NCI-H187 treated with DMSO at 0.1 percent for 48 hours (cell line): ENCODE results near the gene TSGA10.
"Not testable (repeated sequence)": the region's sequence is repeated elsewhere in the genome, so short reads cannot be mapped to it uniquely, and the experiment has no call there.

Experiments
- DNase-seq: peaks from one replicate; lab custom pipeline; 2025; lab: John Stamatoyannopoulos, UW

Gene TSGA10

GRCh38 chr2:99152199-99152895, 2.4 kb downstream of the TSGA10 start:
- no peak for DNase-seq

DNA sequence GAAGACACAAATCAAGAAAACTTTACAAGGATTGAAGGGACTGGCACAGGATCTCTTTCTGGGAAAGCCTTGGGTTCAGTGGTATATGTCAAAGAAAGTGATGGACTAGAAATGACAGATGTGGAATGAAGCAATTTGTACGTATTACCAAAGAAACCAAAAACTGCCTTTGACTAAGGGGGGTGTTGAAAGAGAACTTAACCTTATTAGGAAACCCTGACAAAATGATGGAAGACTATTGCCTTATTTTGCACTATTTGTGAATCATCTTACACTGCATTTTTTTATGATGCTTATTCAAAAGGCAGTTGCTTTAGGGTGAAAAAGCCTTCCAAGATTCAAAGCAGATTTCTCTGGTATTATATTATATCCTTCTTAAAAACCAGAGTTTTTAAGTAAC, 4.0 kb downstream of the TSGA10 start:
- DNase-seq = no peak

DNA sequence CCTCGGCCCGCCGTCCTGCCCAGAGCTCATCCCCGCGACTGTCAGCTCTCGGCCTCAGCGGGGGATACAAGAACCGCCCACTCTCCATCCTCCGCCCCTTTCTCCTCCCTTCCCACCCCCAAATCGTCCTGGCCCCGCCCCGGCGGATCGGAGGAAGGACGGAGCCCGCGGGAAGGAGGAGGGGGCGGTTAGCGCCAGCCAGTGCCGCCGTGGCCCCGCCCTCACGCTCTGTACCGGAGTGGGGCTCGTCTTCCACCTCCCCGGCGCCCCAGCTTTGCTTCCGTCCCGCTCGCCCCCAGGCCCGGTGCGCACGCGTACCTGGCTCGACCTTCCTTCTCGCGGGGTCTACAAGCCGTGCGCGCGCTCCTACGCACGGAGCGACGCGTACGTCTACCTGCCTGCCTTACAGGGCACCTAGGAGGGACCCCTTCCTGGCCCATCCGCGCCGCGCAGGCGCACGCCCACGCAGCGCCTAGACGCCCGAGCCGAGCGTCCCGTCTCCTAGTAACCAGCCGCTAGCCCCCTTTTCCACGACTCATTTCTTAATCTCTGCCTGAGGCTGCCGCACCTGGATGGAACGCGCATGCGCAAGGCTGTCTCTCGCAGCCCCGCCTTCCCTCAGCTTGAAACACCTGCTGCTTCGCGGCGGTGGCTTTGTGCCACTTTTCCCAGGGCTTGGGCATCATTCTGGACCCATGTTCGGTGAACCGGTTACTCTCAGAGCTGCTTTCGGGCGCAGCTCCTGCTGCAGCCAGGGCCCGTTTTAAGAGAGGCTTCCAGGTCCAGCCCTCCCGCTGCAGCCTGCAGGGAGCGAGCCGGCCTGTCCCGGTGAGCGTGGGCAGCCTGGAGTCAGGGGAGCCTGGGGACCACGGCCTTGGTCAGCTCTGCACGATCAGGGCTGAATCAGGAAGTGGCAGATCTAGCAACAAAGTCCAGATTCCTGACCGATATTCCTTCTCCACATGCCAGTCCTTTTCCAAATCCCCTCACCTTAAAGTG, 13.3 kb downstream of the TSGA10 start, which contains the start of gene C2orf15:
Gene C2orf15, plus strand, starts transcription at position 598 of the 999 bp plus-strand sequence. CDS start 8,852 bp downstream, outside the sequence.
- peak; percentile 90 for DNase-seq

- DNase-seq = no peak
Measured at GRCh38 chr2:99140860-99141109, 14.0 kb downstream of the TSGA10 start.

GRCh38 chr2:99140056-99140859, 14.5 kb downstream of the TSGA10 start:
- DNase-seq = no peak

- DNase-seq = no peak
Measured at GRCh38 chr2:99139003-99139402, 15.7 kb downstream of the TSGA10 start.

DNA sequence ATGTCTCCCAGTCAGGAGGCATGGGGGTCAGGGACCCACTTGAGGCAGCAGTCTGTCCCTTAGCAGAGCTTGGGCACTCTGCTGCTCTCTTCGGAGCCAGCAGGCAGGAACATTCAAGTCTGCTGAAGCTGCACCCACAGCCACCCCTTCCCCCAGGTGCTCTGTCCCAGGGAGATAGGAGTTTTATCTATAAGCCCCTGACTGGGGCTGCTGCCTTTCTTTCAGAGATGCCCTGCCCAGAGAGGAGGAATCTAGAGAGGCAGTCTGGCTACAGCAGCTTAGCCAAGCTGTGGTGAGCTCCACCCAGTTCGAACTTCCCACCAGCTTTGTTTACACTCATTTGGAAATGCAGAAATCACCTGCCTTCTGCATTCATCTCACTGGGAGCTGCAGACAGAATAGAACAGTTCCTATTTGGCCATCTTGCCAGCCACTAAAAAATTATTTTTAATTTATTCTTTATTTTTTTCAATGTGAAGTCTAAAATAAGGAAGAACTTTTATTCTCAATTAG, 19.6 kb downstream of the TSGA10 start:
- not testable (repeated sequence) for DNase-seq

DNA sequence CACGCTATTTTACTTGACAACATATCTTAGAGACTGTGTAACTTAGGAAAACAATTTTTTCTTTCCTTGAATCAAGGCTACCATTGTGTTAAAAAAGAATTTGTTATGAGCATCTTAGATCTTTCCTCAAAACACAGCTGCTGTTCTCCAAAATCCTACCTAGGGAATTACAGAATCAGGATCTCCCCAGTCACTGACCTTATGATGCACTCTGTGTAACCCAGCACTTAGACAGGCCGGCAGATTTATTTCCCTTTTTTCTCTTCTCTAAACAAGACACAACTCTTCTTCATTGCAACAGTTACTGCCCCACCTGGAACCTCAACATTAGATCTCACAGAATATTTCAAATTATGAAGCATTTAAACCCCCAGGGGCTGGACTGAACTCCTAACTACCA, 26.8 kb downstream of the TSGA10 start:
- no peak for DNase-seq

- DNase-seq = no peak
Measured at GRCh38 chr2:99112617-99113016, 42.1 kb downstream of the TSGA10 start.

GRCh38 chr2:99111945-99112344, 42.8 kb downstream of the TSGA10 start:
- no peak for DNase-seq

- DNase-seq = no peak
Measured at GRCh38 chr2:99111236-99111635, 43.5 kb downstream of the TSGA10 start.

DNA sequence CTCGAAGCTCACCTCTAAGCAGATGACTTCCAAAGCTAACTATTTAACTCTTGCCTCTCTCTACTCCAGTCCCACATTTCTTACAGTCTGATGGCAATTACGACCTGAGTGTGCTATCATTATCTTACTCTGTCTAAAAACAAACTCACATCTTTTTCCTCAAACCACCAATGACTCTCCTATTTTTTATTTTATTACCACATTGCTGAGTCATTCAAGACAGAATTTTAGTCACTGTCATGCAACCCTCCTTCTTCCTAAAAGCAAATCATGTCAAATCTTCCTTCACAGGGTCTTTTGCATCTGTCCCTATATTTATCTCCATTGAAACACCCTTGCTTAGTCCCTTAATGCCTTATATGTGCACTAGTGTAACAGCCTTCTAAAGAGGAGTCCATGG, 47.8 kb downstream of the TSGA10 start:
- DNase-seq = no peak

GRCh38 chr2:99104006-99104405, 50.7 kb downstream of the TSGA10 start:
- no peak for DNase-seq

DNA sequence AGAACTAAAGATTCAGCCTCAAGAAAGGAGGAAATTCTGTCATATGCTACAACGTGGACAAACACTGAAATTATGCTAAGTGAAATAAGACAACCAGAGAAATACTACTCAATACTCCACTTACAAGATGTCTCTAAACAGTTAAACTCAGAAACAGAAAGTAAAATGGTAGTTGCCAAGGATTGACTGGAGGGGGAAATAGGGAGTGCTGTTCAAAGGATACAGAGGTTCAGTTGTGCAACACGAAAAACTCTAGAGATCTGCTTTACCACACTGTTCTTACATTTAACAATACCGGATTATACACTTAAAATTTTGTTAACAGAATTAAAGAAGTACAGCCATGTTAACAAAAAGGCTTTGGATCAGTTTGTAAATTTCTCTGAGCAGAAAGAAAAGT, 53.0 kb downstream of the TSGA10 start:
- DNase-seq = no peak

DNA sequence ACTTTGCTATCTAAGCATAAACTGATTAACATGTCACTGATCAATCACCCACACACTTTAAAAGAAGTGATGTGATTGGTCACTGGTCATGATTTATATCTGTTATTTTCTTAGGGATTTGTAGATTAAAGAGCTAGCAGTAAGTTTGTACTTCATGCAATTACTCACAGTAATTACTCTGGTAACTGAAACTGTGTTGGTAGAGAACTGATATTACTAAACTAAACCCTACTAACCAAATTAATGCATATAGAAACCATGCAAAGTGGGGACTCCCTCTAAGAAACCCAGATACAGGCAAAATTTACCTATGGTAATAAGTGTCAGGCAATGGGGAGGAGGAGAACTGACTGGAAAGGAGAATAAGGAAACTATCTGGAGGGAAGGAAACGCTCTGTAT, 58.0 kb downstream of the TSGA10 start:
- no peak for DNase-seq

- no peak for DNase-seq
Measured at GRCh38 chr2:99088017-99088416, 66.7 kb downstream of the TSGA10 start.

DNA sequence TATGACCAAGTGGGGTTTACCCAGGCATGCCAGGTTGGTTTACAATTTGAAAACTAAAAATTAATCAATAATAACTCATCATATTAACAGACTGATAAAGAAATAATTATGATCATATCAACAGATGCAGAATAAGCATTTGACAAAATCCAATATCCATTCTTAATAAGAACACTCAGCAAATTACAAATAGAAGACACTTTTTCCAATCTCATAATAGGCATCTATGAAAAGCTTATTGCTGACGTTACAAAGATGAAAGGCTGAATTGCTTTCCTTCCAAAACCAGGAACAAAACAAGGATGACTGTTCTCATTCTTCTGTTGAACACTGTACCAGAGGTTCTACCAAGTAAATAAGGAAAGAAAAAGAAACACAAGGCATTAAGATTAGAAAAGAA, 68.4 kb downstream of the TSGA10 start:
- no peak for DNase-seq

- no peak for DNase-seq
Measured at GRCh38 chr2:99085421-99085820, 69.3 kb downstream of the TSGA10 start.

DNA sequence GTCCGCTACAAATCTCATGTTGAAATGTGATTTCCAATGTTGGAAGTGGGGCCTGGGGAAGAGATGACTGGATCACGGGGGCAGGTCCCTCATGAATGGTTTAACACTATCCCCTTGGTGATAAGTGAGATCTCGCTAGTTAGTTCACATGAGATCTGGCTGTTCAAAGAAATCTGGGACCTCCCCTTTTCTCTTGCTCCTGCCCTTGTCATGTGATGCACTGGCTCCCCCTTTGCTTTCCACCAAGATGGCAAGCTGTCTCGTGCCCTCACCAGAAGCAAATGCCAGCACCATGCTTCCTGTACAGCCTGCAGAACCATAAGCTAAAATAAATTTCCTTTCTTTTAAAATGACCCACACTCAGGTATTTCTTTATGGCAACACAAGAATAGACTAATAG, 70.5 kb downstream of the TSGA10 start:
- no peak for DNase-seq

DNA sequence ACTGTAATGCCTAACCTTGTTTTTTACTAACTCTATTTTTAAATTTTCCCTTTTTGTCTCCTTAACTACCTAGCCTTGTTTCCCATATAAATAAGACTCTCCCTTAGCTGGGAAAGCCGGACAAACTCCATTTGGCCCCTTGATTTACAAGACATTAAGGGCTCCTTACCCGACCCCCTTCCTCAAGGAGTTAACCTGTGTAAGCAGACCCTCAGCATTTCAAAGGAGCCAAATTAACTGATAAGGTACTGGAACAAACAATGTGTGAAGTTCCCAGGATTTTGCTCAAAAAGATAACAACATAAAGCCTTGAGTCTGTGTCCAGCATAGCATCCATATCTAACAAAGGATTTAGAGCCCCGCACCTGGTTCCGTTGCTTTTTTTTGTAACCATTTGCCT, 72.9 kb downstream of the TSGA10 start:
- DNase-seq = no peak

DNA sequence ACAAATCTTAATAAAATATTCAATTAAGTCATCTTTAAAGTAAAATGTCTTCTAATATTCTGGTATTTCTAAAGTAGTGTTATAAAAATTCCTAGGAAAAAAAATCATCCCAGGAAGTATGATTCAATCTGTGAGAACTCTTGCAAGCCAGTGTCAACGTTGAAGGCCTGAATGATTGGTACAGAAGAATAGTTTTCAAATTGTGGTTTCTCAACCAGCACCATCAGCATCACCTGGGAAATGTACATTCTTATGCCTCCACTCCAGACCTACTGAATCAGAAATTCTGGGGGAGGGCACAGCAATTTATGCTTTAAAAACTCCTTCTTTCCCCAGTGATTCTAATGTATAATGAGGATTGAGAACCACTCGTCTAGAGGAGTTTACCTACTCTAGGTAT, 75.5 kb downstream of the TSGA10 start:
- no peak for DNase-seq

GRCh38 chr2:99072551-99072950, 82.2 kb downstream of the TSGA10 start:
- DNase-seq = peak; percentile 85
